Measurements from ENCODE around the gene HMGCLL1. TPM values are rescaled to one million over a fixed set of nuclear protein-coding genes. Genes with fewer than 3 reads are reported as not detected.

HMGCLL1 gene
- total and polyA plus RNA-seq, 2 donors (not counting 1 experiment from before 2014, with no cell fraction given): 0.05 to 0.83 TPM

GRCh38 chr6:55448451-55448850, 130.5 kb downstream of the HMGCLL1 start:
- Histone ChIP-seq H3K36me3 (ENCODE audit: control insufficient read depth, insufficient read depth, low read length) (no peaks in the 10 kb centered on the region), H3K79me2 (ENCODE audit: control insufficient read depth, insufficient read depth, low read length) (no peaks in the 10 kb centered on the region), H3K4me3 (replicated peaks in 1 of 4; ENCODE audit: control extremely low read depth in 1 of 4, insufficient read depth in 1 of 4, low read depth in 3 of 4, low read length in 4 of 4) (no peak overlapping the region), H4K20me1 (ENCODE audit: control insufficient read depth, extremely low read depth, insufficient read depth, low read length) (no peaks in the 10 kb centered on the region), H3K4me1 (ENCODE audit: control insufficient read depth, extremely low read depth, insufficient read depth, low read length) (no peaks in the 10 kb centered on the region), H3K9me3 (ENCODE audit: control insufficient read depth, insufficient read depth, low read depth, low read length) (no peaks in the 10 kb centered on the region), H3K4me2 (ENCODE audit: extremely low read depth, insufficient read depth, low read length) (no peak overlapping the region), H2AFZ (ENCODE audit: low read length) (no peak overlapping the region), H3K9ac (ENCODE audit: insufficient read depth, low read length) (no peak overlapping the region), H3K27ac (ENCODE audit: insufficient read depth, low read length) (no peak overlapping the region), H3K27me3 (ENCODE audit: control insufficient read depth, insufficient read depth, low read length) (no peaks in the 10 kb centered on the region)
- DNase-seq (ENCODE audit: low read depth in 2 of 2): peak in 1 of 2 donors; percentile 39
- TF ChIP-seq EZH2 (IDR thresholded peaks at IDR 0.05; ENCODE audit: low read length, missing control alignments) (no peak), CTCF (conservative IDR thresholded peaks at IDR 0.05 in 1 of 2, IDR thresholded peaks at IDR 0.05 in 1 of 2; ENCODE audit: low read depth in 1 of 2, low read length in 2 of 2) (no peak)

GRCh38 chr6:55447891-55448290, 131.1 kb downstream of the HMGCLL1 start:
- Histone ChIP-seq H3K27ac (ENCODE audit: insufficient read depth, low read length) (no peak overlapping the region), H2AFZ (ENCODE audit: low read length) (no peak overlapping the region), H3K9ac (ENCODE audit: insufficient read depth, low read length) (no peak overlapping the region), H3K9me3 (ENCODE audit: control insufficient read depth, insufficient read depth, low read depth, low read length) (no peaks in the 10 kb centered on the region), H3K4me2 (ENCODE audit: extremely low read depth, insufficient read depth, low read length) (no peak overlapping the region), H3K36me3 (ENCODE audit: control insufficient read depth, insufficient read depth, low read length) (no peaks in the 10 kb centered on the region), H3K27me3 (ENCODE audit: control insufficient read depth, insufficient read depth, low read length) (no peaks in the 10 kb centered on the region), H4K20me1 (ENCODE audit: control insufficient read depth, extremely low read depth, insufficient read depth, low read length) (no peaks in the 10 kb centered on the region), H3K4me1 (ENCODE audit: control insufficient read depth, extremely low read depth, insufficient read depth, low read length) (no peaks in the 10 kb centered on the region), H3K79me2 (ENCODE audit: control insufficient read depth, insufficient read depth, low read length) (no peaks in the 10 kb centered on the region), H3K4me3 (replicated peaks in 1 of 4; ENCODE audit: control extremely low read depth in 1 of 4, insufficient read depth in 1 of 4, low read depth in 3 of 4, low read length in 4 of 4) (no peak overlapping the region)
- no peak for TF ChIP-seq CTCF (conservative IDR thresholded peaks at IDR 0.05 in 1 of 2, IDR thresholded peaks at IDR 0.05 in 1 of 2; ENCODE audit: low read depth in 1 of 2, low read length in 2 of 2)
- TF ChIP-seq EZH2 (IDR thresholded peaks at IDR 0.05; ENCODE audit: low read length, missing control alignments): no peak
- no peak for DNase-seq (ENCODE audit: low read depth in 2 of 2)

GRCh38 chr6:55445648-55446204, 133.3 kb downstream of the HMGCLL1 start:
- H4K20me1 ChIP-seq (ENCODE audit: control insufficient read depth, extremely low read depth, insufficient read depth, low read length): no peaks in the 10 kb centered on the region
- H3K36me3 ChIP-seq (ENCODE audit: control insufficient read depth, insufficient read depth, low read length): no peaks in the 10 kb centered on the region
- peak; percentile 14 to 68 for DNase-seq (ENCODE audit: low read depth in 2 of 2)

More at GRCh38 chr6:55445648-55446204, 133.3 kb downstream of the HMGCLL1 start:
- no peak overlapping the region for H3K27ac ChIP-seq (ENCODE audit: insufficient read depth, low read length)
- no peak overlapping the region for H3K4me2 ChIP-seq (ENCODE audit: extremely low read depth, insufficient read depth, low read length)
- no peaks in the 10 kb centered on the region for H3K4me1 ChIP-seq (ENCODE audit: control insufficient read depth, extremely low read depth, insufficient read depth, low read length)
- no peaks in the 10 kb centered on the region for H3K79me2 ChIP-seq (ENCODE audit: control insufficient read depth, insufficient read depth, low read length)
- peak overlapping the region; percentile 44 for H2AFZ ChIP-seq (ENCODE audit: low read length)
- no peak overlapping the region for H3K9ac ChIP-seq (ENCODE audit: insufficient read depth, low read length)
- H3K9me3 ChIP-seq (ENCODE audit: control insufficient read depth, insufficient read depth, low read depth, low read length): no peaks in the 10 kb centered on the region
- no peaks in the 10 kb centered on the region for H3K27me3 ChIP-seq (ENCODE audit: control insufficient read depth, insufficient read depth, low read length)
- H3K4me3 ChIP-seq (replicated peaks in 1 of 4; ENCODE audit: control extremely low read depth in 1 of 4, insufficient read depth in 1 of 4, low read depth in 3 of 4, low read length in 4 of 4): no peak overlapping the region
- TF ChIP-seq EZH2 (IDR thresholded peaks at IDR 0.05; ENCODE audit: low read length, missing control alignments) (no peak), CTCF (conservative IDR thresholded peaks at IDR 0.05 in 1 of 2, IDR thresholded peaks at IDR 0.05 in 1 of 2; ENCODE audit: low read depth in 1 of 2, low read length in 2 of 2) (peak; percentile 40 to 44)

All from fibroblast of lung (primary cell).